CD4-positive, alpha-beta T cell treated with Interleukin-4 for 1 hour (primary cell): ENCODE measurements around the gene R3HCC1L.
"Not testable (repeated sequence)": the region's sequence is repeated elsewhere in the genome, so short reads cannot be mapped to it uniquely, and the experiment has no call there.

Experiments
- DNase-seq, 2 donors: peaks; one replicate each; pipeline ENCODE4 v3.0.0-alpha.2; 2020 to 2022

R3HCC1L gene

DNA sequence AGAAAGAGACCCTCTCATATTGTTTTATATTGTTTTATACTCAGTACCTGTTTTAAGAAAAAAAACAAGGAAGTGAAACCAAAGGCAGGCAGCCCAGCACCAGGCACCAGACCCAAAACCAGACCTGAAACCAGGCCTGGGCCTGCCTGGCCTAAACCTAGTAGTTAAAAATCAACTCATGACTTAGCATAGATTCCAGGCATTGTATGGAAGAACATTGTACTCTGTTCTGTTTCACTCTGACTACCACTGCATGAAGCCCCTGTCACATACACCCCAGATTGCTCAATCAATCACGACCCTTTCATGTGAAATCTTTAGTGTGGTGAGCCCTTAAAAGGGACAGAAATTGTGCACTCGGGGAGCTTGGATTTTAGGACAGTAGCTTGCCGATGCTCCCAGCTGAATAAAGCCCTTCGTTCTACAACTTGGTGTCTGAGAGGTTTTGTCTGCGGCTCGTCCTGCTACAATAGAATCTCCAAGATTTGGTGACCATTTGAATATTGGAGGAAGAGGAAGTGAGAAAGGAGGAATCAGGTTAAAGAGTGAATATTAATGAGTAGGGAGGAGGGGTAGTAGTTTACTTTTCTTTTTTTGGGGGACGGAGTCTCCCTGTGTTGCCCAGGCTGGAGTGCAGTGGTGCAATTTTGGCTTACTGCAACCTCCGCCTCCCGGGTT, 1.2 kb upstream of the R3HCC1L start:
- DNase-seq: peak in 1 of 2 donors; percentile 60

GRCh38 chr10:98134117-98134430, 383 bp upstream of the R3HCC1L start:
- no peak for DNase-seq

DNA sequence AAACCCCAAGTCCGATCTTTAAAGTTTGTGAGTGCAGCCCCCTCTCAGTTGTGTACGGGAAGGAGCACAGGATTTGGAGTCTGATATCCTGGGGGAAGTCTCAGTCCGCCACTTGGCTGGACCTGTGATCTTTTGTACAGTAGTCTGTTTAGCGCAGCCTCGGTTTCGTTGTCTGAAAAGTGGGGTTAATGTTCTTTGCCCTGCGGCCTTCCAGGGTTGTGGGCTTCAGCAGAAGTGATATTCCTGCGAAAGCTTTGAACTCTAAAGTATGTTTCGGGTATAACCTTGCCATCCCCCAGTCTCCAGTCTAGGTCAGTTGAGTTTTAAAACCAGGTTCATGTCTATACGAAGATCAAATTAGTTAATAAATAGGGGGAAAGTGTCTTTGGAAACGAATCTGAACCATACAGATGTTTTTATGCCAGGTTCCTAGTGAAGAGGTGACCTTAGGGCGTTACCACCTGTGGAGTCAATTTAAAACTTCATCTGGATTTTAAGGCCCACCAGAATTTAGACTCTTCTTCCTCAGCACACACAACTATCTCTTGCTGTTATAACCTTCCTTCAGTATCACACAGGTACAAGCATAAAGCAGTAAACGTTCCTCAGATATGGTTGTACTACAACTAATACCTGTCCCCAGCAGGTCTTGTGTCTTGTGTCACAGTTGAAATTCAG, 904 bp downstream of the R3HCC1L start:
- DNase-seq: no peak

DNA sequence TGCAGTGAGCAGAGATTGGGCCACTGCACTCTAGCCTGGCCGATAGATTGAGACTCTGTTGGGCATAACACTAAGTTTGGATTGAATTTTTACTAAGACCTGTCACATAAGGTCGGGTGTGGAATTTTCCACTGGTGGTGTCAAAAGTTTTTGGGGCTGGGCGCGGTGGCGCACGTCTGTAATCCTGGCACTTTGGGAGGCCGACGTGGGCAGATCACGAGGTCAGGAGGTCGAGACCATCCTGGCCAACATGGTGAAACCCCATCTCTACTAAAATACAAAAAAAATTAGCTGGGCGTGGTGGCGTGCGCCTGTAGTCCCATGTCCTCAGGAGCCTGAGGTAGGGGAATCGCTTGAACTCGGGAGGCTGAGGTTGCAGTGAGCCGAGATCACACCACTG, 2.3 kb downstream of the R3HCC1L start:
- not testable (repeated sequence) for DNase-seq

- peak in 1 of 2 donors; percentile 38 for DNase-seq
Measured at GRCh38 chr10:98138031-98138430, 3.6 kb downstream of the R3HCC1L start.

- DNase-seq: no peak
Measured at GRCh38 chr10:98139431-98139830, 5.0 kb downstream of the R3HCC1L start.

DNA sequence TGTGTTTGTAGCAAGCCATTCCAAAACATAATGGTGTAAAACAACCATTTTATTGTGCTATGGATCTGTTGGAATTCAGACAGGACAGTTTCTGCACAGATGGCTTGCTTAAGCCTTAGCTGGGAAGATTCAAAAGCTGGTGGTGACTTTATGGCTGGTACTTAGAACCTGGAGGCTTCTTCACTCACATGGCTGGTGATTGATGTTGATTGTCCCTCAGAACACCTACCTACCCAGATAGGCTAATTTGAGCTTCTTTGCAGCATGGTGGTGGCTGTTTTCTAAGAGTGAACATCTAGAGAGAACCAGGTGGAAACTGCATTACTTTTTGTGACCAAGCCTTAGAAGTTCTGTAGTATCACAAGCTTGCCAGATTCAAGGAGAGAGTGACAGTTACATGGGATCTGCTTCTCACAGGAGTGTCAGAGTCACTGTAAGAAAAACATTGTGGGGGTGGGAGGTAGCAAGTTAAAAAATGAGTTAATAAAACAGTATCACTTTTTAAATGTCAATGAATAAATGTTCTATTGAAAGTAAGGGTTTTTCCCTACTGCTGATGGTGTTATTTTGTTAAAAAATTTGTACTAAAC, 7.1 kb downstream of the R3HCC1L start:
- DNase-seq: no peak

DNA sequence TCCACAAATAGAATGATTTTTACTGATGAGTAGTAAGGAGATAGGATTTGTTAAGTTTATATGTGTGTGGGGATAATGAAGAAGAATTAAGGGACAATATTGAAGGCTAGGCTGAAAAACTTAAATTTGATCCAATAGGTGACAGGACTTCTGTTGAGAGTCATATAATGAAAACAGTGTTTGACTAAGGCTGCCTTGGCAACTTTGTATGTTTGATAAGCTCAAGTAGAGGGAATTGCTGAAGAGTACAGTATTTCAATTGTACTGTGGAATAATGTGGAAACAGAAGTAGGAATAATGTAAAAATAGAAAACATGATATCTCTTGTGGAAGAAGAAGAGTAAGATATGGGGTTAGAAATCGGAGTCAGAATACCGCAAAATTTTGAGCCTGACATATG, 10.5 kb downstream of the R3HCC1L start:
- no peak for DNase-seq

DNA sequence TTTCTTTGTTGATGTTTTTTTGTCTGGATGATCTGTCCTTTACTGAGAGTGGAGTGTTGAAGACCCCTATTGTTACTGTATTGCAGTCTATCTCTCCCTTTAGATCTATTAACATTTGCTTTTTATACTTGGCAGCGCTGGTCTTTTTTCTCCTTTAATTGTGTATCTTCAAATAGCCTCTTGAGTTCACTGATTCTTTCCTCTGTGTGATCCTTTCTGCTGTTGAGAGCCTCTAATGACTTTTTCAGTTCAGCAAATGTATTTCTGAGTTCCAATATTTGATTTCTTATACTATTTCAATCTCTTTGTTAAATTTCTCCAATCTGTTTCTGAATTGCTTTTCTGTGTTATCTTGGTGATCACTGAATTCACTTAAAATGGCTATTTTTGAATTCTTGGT, 15.4 kb downstream of the R3HCC1L start:
- DNase-seq: no peak

GRCh38 chr10:98150544-98150943, 16.1 kb downstream of the R3HCC1L start:
- no peak for DNase-seq

- not testable (repeated sequence) for DNase-seq
Measured at GRCh38 chr10:98152778-98153177, 18.3 kb downstream of the R3HCC1L start.

DNA sequence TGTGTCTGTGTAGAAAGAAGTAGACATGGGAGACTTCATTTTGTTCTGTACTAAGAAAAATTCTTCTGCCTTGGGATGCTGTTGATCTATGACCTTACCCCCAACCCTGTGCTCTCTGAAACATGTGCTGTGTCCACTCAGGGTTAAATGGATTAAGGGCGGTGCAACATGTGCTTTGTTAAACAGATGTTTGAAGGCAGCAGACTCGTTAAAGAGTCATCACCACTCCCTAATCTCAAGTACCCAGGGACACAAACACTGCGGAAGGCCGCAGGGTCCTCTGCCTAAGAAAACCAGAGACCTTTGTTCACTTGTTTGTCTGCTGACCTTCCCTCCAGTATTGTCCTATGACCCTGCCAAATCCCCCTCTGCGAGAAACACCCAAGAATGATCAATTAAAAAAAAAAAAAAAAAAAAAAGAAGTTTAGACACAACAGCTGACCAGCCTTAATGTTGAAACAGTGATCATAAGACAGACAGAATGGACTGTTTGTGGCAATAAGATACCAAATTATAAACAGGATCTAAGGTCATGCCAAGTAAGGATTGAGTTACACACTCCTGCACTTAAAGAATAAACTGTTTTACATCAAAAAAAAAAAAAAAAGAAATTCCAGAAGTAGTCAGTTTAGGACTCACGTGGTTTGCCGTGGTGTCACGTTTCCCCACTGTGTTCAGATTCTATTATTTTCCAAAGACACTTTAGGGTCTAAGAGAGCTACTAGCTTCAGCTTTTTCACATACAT, 18.9 kb downstream of the R3HCC1L start:
- DNase-seq: not testable (repeated sequence)

DNA sequence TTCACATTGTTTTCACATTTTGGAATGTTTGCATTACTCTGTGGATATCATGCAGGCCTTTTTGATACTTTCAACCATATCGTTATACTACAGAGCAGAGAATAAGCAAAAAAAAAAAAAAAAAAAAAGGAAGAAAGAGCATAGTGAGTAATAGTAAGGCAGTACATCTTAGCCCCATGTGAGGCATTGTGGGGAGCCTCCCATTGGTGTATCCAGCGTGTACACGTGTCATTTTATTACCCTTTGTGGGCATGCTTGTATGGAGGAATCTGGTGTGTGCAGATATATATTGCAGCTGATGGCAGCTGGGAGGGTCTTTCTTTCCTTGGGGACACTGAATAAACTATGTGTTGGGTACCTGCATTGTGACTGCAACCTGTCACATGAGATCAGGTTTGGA, 19.6 kb downstream of the R3HCC1L start:
- DNase-seq: no peak

DNA sequence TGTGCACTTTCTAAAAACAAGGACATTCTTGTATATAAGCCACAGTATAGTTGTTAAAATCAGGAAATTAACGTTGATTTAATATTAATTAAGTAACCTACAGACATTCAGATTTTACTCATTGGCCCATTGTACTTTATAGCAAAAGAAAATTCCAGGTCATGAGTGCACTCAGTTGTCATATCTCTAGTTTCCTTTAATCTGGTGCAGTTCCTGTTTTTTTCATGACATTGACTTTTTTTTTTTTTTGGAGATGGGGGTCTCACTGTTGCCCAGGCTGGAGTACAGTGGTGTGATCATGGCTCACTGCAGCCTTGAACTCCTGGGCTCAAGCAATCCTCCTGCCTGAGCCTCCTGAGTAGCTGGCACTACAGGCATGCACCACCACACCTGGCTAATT, 24.1 kb downstream of the R3HCC1L start:
- DNase-seq: no peak

- no peak for DNase-seq
Measured at GRCh38 chr10:98163941-98164340, 29.5 kb downstream of the R3HCC1L start.

DNA sequence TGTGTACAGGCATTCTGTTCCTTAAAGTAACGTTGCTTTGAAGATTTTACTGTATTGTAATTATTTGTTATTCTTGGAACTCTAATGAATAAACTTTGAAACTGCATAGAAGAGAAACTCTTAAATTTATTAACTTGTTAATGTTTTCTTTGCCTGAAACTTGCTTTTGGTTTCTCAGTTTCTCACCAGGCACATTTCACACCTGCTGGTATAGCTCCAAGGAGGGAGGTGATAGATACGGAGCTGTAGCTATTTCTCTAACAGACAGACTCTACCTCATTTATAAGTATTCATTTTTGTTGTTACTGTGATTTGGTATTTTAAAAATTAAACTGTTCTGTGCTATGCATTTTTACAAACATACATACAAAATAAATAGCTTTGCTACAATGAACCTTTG, 32.7 kb downstream of the R3HCC1L start:
- no peak for DNase-seq

GRCh38 chr10:98168147-98168546, 33.7 kb downstream of the R3HCC1L start:
- DNase-seq: no peak

GRCh38 chr10:98168766-98169165, 34.3 kb downstream of the R3HCC1L start:
- no peak for DNase-seq

DNA sequence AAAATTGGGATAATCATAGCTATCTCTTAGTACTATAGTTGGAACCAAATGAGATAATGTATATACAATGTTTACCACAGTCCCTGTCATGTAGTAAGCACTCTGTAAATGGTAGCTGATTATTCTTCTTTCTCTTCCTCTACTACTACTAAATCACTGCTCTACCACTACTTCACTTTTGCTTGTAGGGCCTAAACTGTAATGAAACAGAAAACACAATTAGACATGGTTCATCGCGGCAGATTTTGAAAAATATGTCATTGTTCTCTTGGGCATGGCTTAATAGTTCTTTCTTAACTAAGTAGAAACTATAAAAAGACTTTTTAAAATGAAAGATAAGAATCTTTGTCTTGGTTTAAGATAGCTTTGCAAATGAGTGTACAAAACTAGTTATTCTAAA, 34.9 kb downstream of the R3HCC1L start:
- DNase-seq: no peak

- peak; percentile 25 to 40 for DNase-seq
Measured at GRCh38 chr10:98170249-98171117, 36.0 kb downstream of the R3HCC1L start.

DNA sequence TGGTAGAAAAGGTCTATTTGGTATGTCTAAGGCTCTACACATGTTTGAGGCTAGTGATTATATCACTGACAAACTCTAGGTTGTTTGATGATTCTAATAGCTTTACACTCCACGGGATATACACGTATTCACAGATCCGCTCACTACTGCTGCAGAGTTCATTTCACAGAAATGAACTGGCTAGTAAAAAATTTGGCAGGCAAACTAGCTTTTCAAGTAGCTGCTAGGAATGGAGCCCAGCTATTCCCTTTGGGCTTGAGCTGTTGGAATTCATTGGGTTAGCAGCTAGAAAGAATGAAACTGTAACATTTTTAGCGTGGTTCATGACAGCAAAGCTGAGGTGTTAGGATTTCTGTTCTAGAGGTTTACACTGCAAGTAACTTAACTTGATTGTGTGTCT, 37.6 kb downstream of the R3HCC1L start:
- no peak for DNase-seq

DNA sequence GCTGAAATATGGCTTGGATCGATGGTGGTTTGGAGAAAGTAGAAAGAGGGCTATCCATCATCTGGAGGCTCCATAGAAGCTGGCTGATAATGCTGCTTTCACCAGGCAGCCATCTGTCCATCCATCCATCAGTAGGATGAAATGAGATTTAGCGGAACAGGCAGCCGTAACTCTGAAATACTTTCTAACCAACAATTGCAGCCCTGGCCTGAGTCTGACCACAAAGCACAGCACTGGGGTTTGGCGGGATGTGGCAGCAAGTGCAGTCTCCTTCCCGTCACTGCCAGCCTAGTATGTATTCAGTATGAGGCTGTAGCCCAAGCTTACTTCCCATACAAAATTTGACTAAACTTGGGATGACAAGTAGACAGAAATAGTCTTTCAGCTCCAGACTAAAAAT, 38.0 kb downstream of the R3HCC1L start:
- DNase-seq: no peak

DNA sequence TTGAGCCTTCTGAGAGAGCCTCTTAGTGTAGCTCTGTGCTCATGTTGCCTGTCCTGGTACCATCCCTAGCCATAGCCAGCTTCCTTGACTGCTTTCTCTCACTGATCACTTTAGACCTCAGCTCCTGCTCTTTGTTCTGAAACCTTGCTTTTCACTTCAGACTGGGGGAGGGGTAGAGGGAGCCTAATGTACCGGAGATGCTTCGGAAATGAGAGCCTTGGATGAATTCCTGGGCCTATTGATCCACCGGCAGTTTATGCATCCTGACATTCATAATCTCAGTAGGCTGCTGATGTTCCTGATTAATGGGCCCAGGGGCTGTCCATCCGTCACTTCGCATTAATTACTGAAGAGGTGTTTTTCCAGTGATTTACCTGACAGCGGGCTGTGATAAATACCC, 38.8 kb downstream of the R3HCC1L start:
- DNase-seq: no peak
